ENCODE data around the gene TOPBP1.
A peak's percentile ranks its signal among the peaks of the same experiment; 100 is the strongest.

Gene TOPBP1

DNA sequence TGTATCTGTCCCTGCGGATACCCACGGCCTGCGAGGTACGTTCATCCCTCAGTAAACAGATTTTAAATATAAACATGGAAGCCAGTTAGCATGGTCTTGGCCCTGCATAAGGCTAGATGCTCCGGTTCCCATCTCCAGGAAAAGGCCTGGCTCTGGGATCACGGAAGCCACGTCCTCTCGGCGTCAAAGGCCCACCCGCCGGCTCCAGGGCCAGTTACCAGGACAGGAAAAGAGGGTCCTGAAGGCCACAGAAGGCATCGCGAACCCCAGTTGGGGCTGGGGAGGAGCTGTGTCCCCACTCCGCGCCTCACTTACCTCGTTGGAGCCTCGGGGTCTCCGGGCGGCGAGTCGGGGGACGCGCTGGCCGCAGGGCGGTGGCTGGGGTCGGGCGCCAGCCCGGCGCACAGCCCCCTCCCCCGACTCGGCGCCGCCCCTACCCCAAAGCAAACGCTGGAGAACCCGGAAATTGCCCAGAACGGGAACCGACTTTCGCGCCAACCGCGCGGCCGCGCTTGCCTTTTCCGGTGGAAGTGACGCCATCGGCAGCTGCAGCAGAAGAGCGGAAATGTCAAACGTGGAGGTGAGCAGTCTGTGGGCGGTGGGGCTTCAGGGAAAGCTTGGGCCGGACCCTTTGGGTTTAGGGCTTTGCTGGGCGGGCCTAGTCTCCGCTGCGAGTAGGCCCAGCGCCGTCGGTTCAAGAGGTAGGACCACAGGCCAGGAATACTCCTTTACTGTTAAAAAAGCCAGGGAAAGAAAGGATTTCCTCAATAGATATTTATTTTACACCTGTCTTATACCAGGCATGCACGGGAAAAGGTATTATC is at the start of gene TOPBP1:
TOPBP1 (minus strand) TSS at position 488 of the 824 bp plus-strand sequence. CDS start 814 bp downstream, outside the sequence.
- no peak for TF ChIP-seq JUND (IDR thresholded peaks at IDR 0.05; ENCODE audit: low read depth)
- DNase-seq (ENCODE audit: low read depth in 1 of 2, low spot score in 1 of 2): peak; percentile 82 to 86
- in situ Hi-C loops (cut with HindIII; ENCODE audit: low pct_unique_long_range_greater_than_20kb, low sequenced_read_pairs): no loop called here

GRCh38 chr3:133711013-133711412 is 49.3 kb upstream of the TOPBP1 start:
- in situ Hi-C loops (cut with HindIII; ENCODE audit: low pct_unique_long_range_greater_than_20kb, low sequenced_read_pairs): no loop called here

GRCh38 chr3:133709139-133709750 is 47.5 kb upstream of the TOPBP1 start:
- DNase-seq (ENCODE audit: low read depth in 1 of 2, low spot score in 1 of 2): peak in 1 of 2 experiments; percentile 5

More at GRCh38 chr3:133711013-133711412, 49.3 kb upstream of the TOPBP1 start:
- DNase-seq (ENCODE audit: low read depth in 1 of 2, low spot score in 1 of 2): peak in 1 of 2 experiments; percentile 14
- TF ChIP-seq JUND (IDR thresholded peaks at IDR 0.05; ENCODE audit: low read depth): no peak

DNA sequence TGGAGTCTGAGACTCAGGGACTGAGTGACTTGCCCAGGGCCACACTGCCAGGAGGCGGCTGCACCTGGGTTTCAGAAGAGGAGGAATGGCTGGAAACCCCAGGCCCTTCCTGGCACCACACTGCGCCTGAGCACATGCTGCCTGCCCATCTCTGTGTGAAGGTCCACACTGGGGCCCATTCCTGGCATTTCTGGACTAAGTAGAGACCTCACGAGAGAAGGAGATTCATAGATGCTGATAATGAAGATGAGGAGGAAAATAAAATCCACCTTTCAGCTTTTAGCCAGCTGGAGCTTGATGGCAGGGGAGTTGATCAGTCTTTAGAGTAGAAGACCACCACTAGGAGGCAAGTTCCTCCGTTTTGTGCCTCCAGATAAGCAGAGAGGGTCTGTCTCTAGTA is 44.3 kb upstream of the TOPBP1 start:
- TF ChIP-seq JUND (IDR thresholded peaks at IDR 0.05; ENCODE audit: low read depth): no peak
- in situ Hi-C loops (cut with HindIII; ENCODE audit: low pct_unique_long_range_greater_than_20kb, low sequenced_read_pairs): no loop called here
- DNase-seq (ENCODE audit: low read depth in 1 of 2, low spot score in 1 of 2): no peak

More at GRCh38 chr3:133709139-133709750, 47.5 kb upstream of the TOPBP1 start:
- no peak for TF ChIP-seq JUND (IDR thresholded peaks at IDR 0.05; ENCODE audit: low read depth)
- in situ Hi-C loops (cut with HindIII; ENCODE audit: low pct_unique_long_range_greater_than_20kb, low sequenced_read_pairs): no loop called here

DNA sequence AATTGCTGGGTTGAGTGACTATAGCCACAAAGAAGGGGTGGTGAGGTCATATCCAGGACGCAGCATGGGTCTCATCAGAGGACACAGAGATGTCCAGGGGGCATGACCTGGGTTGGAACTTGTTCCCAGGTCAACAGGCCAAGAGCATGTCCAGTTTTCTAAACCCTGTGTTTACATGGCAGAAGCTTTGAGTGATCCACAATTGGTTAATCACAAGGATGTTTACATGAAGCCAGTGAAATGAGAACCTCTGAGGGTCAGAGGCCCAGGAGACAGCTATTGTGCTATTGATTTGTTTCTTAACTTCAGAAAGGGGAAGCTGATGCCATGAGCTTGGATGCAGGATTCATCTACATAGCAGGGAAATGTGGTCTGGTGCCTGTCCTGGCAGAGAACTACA is 42.2 kb upstream of the TOPBP1 start:
- TF ChIP-seq JUND (IDR thresholded peaks at IDR 0.05; ENCODE audit: low read depth): no peak
- in situ Hi-C loops (cut with HindIII; ENCODE audit: low pct_unique_long_range_greater_than_20kb, low sequenced_read_pairs): no loop called here
- DNase-seq (ENCODE audit: low read depth in 1 of 2, low spot score in 1 of 2): no peak

GRCh38 chr3:133701435-133702358 is 40.0 kb upstream of the TOPBP1 start:
- no peak for DNase-seq (ENCODE audit: low read depth in 1 of 2, low spot score in 1 of 2)
- in situ Hi-C loops (cut with HindIII; ENCODE audit: low pct_unique_long_range_greater_than_20kb, low sequenced_read_pairs): no loop called here
- no peak for TF ChIP-seq JUND (IDR thresholded peaks at IDR 0.05; ENCODE audit: low read depth)

GRCh38 chr3:133700351-133700750 is 38.6 kb upstream of the TOPBP1 start:
- TF ChIP-seq JUND (IDR thresholded peaks at IDR 0.05; ENCODE audit: low read depth): no peak
- DNase-seq (ENCODE audit: low read depth in 1 of 2, low spot score in 1 of 2): no peak
- in situ Hi-C loops (cut with HindIII; ENCODE audit: low pct_unique_long_range_greater_than_20kb, low sequenced_read_pairs): no loop called here

GRCh38 chr3:133699903-133700302 is 38.2 kb upstream of the TOPBP1 start:
- no peak for DNase-seq (ENCODE audit: low read depth in 1 of 2, low spot score in 1 of 2)
- in situ Hi-C loops (cut with HindIII; ENCODE audit: low pct_unique_long_range_greater_than_20kb, low sequenced_read_pairs): no loop called here
- no peak for TF ChIP-seq JUND (IDR thresholded peaks at IDR 0.05; ENCODE audit: low read depth)

- in situ Hi-C loops (cut with HindIII; ENCODE audit: low pct_unique_long_range_greater_than_20kb, low sequenced_read_pairs): no loop called here
- TF ChIP-seq JUND (IDR thresholded peaks at IDR 0.05; ENCODE audit: low read depth): no peak
- no peak for DNase-seq (ENCODE audit: low read depth in 1 of 2, low spot score in 1 of 2)
Observed at GRCh38 chr3:133699467-133699866, 37.7 kb upstream of the TOPBP1 start.

GRCh38 chr3:133697960-133698359 is 36.2 kb upstream of the TOPBP1 start:
- in situ Hi-C loops (cut with HindIII; ENCODE audit: low pct_unique_long_range_greater_than_20kb, low sequenced_read_pairs): no loop called here
- no peak for TF ChIP-seq JUND (IDR thresholded peaks at IDR 0.05; ENCODE audit: low read depth)
- no peak for DNase-seq (ENCODE audit: low read depth in 1 of 2, low spot score in 1 of 2)

DNA sequence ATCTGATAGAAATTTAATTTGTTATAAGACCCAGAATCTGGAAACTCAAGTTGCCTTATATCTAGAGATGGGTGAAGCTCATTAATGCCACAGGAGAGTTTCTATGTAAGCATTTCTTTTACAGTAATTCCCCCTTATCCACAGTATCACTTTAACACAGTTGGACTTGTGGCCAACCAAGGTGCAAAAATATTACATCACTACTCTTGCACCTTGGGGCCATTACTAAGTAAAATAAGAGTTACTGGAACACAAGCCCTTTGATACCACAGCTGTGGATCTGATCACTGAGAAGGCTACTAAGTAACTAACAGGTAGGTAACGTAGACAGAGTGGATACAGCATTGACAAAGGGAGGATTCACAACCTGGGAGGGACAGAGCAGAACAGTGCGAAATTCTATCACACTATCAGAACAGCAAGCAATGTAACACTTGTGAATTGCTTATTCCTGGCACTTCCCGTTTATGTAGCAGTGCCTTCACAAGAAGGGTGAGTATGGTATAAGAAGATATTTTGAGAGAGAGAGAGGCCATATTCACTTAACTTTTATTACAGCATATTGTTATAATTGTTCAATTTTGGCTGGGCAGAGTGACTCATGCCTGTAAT is 33.9 kb upstream of the TOPBP1 start:
- in situ Hi-C loops (cut with HindIII; ENCODE audit: low pct_unique_long_range_greater_than_20kb, low sequenced_read_pairs): no loop called here
- TF ChIP-seq JUND (IDR thresholded peaks at IDR 0.05; ENCODE audit: low read depth): no peak
- no peak for DNase-seq (ENCODE audit: low read depth in 1 of 2, low spot score in 1 of 2)
